ENCODE measurements around the gene MTPN. TPM values are rescaled to one million over a fixed set of nuclear protein-coding genes. Genes with fewer than 3 reads are reported as not detected.
A peak's percentile ranks its signal among the peaks of the same experiment; 100 is the strongest.

The MTPN gene
- polyA plus RNA-seq, 3 donors = 73.6 to 156 (median 142) TPM

- H3K36me3 ChIP-seq (replicated peaks in 1 of 2; ENCODE audit: control insufficient read depth in 1 of 2, insufficient read depth in 2 of 2, low read length in 2 of 2) = peaks cover 24 to 42% of the 10 kb centered on the region in 2 donors
- H3K27me3 ChIP-seq (ENCODE audit: control insufficient read depth in 2 of 2, insufficient read depth in 2 of 2, low read length in 2 of 2) = no peaks in the 10 kb centered on the region
- intact Hi-C loops (cut with micrococcal nuclease) = loop anchor here in 1 of 2 donors (10.0 kb wide), 1 partner anchor 50 kb away; the partner anchor contains the start of gene MTPN
- peaks cover 56% of the 10 kb centered on the region for H4K20me1 ChIP-seq (ENCODE audit: insufficient read depth, low read length)
- Mint-ChIP-seq H3K27me3 (ENCODE audit: low read depth in 3 of 3) (peaks cover 0 to 1% (median 0%) of the 10 kb centered on the region in 3 donors), H3K4me3 (no peak overlapping the region), H3K36me3 (peaks cover 34 to 41% of the 10 kb centered on the region in 2 donors), H3K4me1 (peaks cover 16% of the 10 kb centered on the region), H3K9me3 (peaks cover 0 to 4% (median 0%) of the 10 kb centered on the region in 7 donors), H3K27ac (peak overlapping the region in 5 of 7 donors; percentile 15 to 80 (median 58))
- H3K9me3 ChIP-seq (replicated peaks in 1 of 2; ENCODE audit: control insufficient read depth in 1 of 2, insufficient read depth in 1 of 2, low read length in 2 of 2) = peaks cover 0 to 3% of the 10 kb centered on the region in 2 donors
- no peak for DNase-seq
- no peak overlapping the region for H2AFZ ChIP-seq (ENCODE audit: insufficient read depth, low read depth, low read length, poor library complexity, severe bottlenecking)
- no peak for TF ChIP-seq CTCF (IDR thresholded peaks at IDR 0.05)
- no peak overlapping the region for H3K4me3 ChIP-seq (replicated peaks in 1 of 3; ENCODE audit: low read depth in 2 of 3, low read length in 3 of 3)
- no peak overlapping the region for H3K9ac ChIP-seq (ENCODE audit: insufficient read depth, low read length, poor library complexity, severe bottlenecking)
- no peaks in the 10 kb centered on the region for H3K4me1 ChIP-seq (ENCODE audit: control insufficient read depth in 1 of 2, insufficient read depth in 2 of 2, low read length in 2 of 2)
- H3K79me2 ChIP-seq (ENCODE audit: insufficient read depth, low read length) = peaks cover 15% of the 10 kb centered on the region
- 88% methylated on average over 1 of the region's 3 CpGs for WGBS (ENCODE audit: insufficient coverage)
- H3K27ac ChIP-seq (ENCODE audit: low read depth in 1 of 2, low read length in 2 of 2) = no peak overlapping the region
- no peak overlapping the region for H3K4me2 ChIP-seq (replicated peaks; ENCODE audit: extremely low read depth, low read length, poor library complexity, severe bottlenecking)
Observed at GRCh38 chr7:135924302-135924701, 52.9 kb downstream of the MTPN start.

- Histone ChIP-seq H3K9me3 (replicated peaks in 1 of 2; ENCODE audit: control insufficient read depth in 1 of 2, insufficient read depth in 1 of 2, low read length in 2 of 2) (peaks cover 0 to 3% of the 10 kb centered on the region in 2 donors), H2AFZ (ENCODE audit: insufficient read depth, low read depth, low read length, poor library complexity, severe bottlenecking) (no peak overlapping the region), H3K27me3 (ENCODE audit: control insufficient read depth in 2 of 2, insufficient read depth in 2 of 2, low read length in 2 of 2) (no peaks in the 10 kb centered on the region), H3K79me2 (ENCODE audit: insufficient read depth, low read length) (no peaks in the 10 kb centered on the region), H3K4me1 (ENCODE audit: control insufficient read depth in 1 of 2, insufficient read depth in 2 of 2, low read length in 2 of 2) (peaks cover 0 to 5% of the 10 kb centered on the region in 2 donors), H4K20me1 (ENCODE audit: insufficient read depth, low read length) (peaks cover 36% of the 10 kb centered on the region), H3K4me3 (replicated peaks in 1 of 3; ENCODE audit: low read depth in 2 of 3, low read length in 3 of 3) (no peak overlapping the region), H3K27ac (ENCODE audit: low read depth in 1 of 2, low read length in 2 of 2) (no peak overlapping the region), H3K36me3 (replicated peaks in 1 of 2; ENCODE audit: control insufficient read depth in 1 of 2, insufficient read depth in 2 of 2, low read length in 2 of 2) (peaks cover 8 to 22% of the 10 kb centered on the region in 2 donors), H3K9ac (ENCODE audit: insufficient read depth, low read length, poor library complexity, severe bottlenecking) (no peak overlapping the region), H3K4me2 (replicated peaks; ENCODE audit: extremely low read depth, low read length, poor library complexity, severe bottlenecking) (no peak overlapping the region)
- DNase-seq = no peak
- no peak for TF ChIP-seq CTCF (IDR thresholded peaks at IDR 0.05)
- no peak overlapping the region for H3K27ac Mint-ChIP-seq
- H3K27me3 Mint-ChIP-seq (ENCODE audit: low read depth in 3 of 3) = peaks cover 0 to 1% (median 0%) of the 10 kb centered on the region in 3 donors
- no CpG with 5 or more reads among the region's 3 CpGs for WGBS (ENCODE audit: insufficient coverage)
- peaks cover 0 to 5% (median 0%) of the 10 kb centered on the region in 7 donors for H3K9me3 Mint-ChIP-seq
- peaks cover 19 to 30% of the 10 kb centered on the region in 2 donors for H3K36me3 Mint-ChIP-seq
- intact Hi-C loops (cut with micrococcal nuclease) = loop anchor here in 1 of 2 donors (10.0 kb wide), 1 partner anchor 53 kb away; the partner anchor contains the start of gene MTPN
- peaks cover 27% of the 10 kb centered on the region for H3K4me1 Mint-ChIP-seq
- H3K4me3 Mint-ChIP-seq = no peak overlapping the region
Observed at GRCh38 chr7:135922263-135922662, 54.9 kb downstream of the MTPN start.

Data from CD14-positive monocyte (primary cell).